SK-N-SH (cell line): ENCODE data around the gene KLK12.

Source experiments
- CTCF ChIP-seq: fragments of 200-600 bp; sonication (generic); IDR thresholded peaks from 2 replicates; pipeline ENCODE4 v1.6.1; 2017; ENCODE audit warnings: antibody characterized with exemption, mild to moderate bottlenecking, moderate library complexity
- EP300 ChIP-seq, 2 experiments: IDR thresholded peaks; 2 replicates each; pipeline versions ENCODE4 v1.4.0 to v1.6.1; 2012; ENCODE audit warnings: borderline replicate concordance in 1 of 2, low read depth in 1 of 2, low read length in 1 of 2
- FOXJ3 ChIP-seq: sonication (generic); formaldehyde crosslinking; IDR thresholded peaks from 2 replicates; pipeline ENCODE4 v1.5.1; 2020; ENCODE audit warnings: mild to moderate bottlenecking, missing genetic modification reagents
- FOXM1 ChIP-seq: IDR thresholded peaks from 2 replicates; pipeline ENCODE4 v1.4.0; 2012; ENCODE audit warnings: low read depth, mild to moderate bottlenecking
- NFIC ChIP-seq: IDR thresholded peaks from 2 replicates; pipeline ENCODE4 v1.4.0; 2012; ENCODE audit warnings: borderline replicate concordance
- POLR2AphosphoS5 ChIP-seq: IDR thresholded peaks from 2 replicates; pipeline ENCODE4 v1.6.1; 2012; ENCODE audit warnings: low read depth, low read length
- RAD21 ChIP-seq: IDR thresholded peaks from 2 replicates; pipeline ENCODE4 v1.6.1; 2012; ENCODE audit warnings: mild to moderate bottlenecking, low read length
- REST ChIP-seq: IDR thresholded peaks from 2 replicates; pipeline ENCODE4 v1.6.1; 2012; ENCODE audit warnings: mild to moderate bottlenecking, low read depth, low read length, moderate library complexity
- RFX5 ChIP-seq: IDR thresholded peaks from 2 replicates; pipeline ENCODE4 v1.6.1; 2012; ENCODE audit warnings: mild to moderate bottlenecking, improper control_type of control experiment, low read length
- USF1 ChIP-seq: IDR thresholded peaks from 2 replicates; pipeline ENCODE4 v1.4.0; 2012; ENCODE audit warnings: low read depth, borderline replicate concordance
- TF ChIP-seq, protein P1 (sequence below): IDR thresholded peaks from 2 replicates; pipeline ENCODE4 v1.4.0; 2012; ENCODE audit warnings: low read depth

DNA sequence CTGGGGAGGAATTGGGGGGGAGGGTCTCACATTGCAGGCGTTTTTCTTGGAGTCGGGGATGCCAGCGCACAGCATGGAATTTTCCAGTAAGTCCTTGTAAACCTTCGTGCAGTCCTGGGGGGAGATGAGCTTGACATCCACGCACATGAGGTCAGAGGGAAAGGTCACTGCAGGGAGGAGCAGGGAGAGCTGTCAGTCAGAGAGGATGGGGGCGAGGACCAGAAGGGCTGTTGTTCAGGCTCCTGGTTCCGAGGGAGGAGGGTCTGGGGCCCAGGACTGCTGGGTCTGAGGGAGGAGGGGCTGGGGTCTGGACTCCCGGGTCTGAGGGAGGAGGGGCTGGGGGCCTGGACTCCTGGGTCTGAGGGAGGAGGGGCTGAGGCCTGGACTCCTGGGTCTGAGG lies 55.0 kb downstream of the KLK12 start:
- TF ChIP-seq REST (no peak), CTCF (no peak), RAD21 (no peak), RFX5 (no peak), FOXM1 (no peak), NFIC (no peak), FOXJ3 (no peak), USF1 (no peak), POLR2AphosphoS5 (no peak), EP300 (IDR thresholded peaks at IDR 0.05; ENCODE audit: borderline replicate concordance in 1 of 2, low read depth in 1 of 2, low read length in 1 of 2) (no peak)
- TF ChIP-seq, protein P1, sequence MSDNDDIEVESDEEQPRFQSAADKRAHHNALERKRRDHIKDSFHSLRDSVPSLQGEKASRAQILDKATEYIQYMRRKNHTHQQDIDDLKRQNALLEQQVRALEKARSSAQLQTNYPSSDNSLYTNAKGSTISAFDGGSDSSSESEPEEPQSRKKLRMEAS, result no peak
